ENCODE results near the gene IZUMO1. TPM values are rescaled to one million over a fixed set of nuclear protein-coding genes. Genes with fewer than 3 reads are reported as not detected.
A peak's percentile ranks its signal among the peaks of the same experiment; 100 is the strongest.

The IZUMO1 gene
- 1 to 10 TPM in 1 of 2 donors, not detected in 1; 6.4 TPM for total RNA-seq

GRCh38 chr19:48746738-48747575 is at the start of gene IZUMO1:
Gene IZUMO1 (minus strand): TSS chr19:48746909. CDS start chr19:48745859, 1,050 bp downstream.
- intact Hi-C loops (cut with DNase I) = no loop called here
- no peak for DNase-seq (ENCODE audit: low spot score)

GRCh38 chr19:48795685-48796070 is 49.0 kb upstream of the IZUMO1 start:
- Histone ChIP-seq H3K27me3 (replicated peaks; ENCODE audit: insufficient read depth) (no peaks in the 10 kb centered on the region), H3K9me3 (no peaks in the 10 kb centered on the region), H3K4me3 (no peak overlapping the region), H3K27ac (peak overlapping the region; percentile 80 to 83), H3K36me3 (no peaks in the 10 kb centered on the region), H3K4me1 (replicated peaks) (no peaks in the 10 kb centered on the region)
- TF ChIP-seq POLR2AphosphoS5 (IDR thresholded peaks at IDR 0.05) = no peak
- no peak for TF ChIP-seq CTCF (IDR thresholded peaks at IDR 0.05)
- DNase-seq (ENCODE audit: low spot score) = no peak
- intact Hi-C loops (cut with DNase I) = loop anchor here (1.0 to 5.0 kb wide), 3 partner anchors 15 to 177 kb away; partner anchors contain the start of gene BCAT2
- 50% methylated on average over 2 of the region's 2 CpGs for WGBS

More at GRCh38 chr19:48746738-48747575, at the start of gene IZUMO1:
- Histone ChIP-seq H3K9me3 (no peaks in the 10 kb centered on the region), H3K36me3 (no peaks in the 10 kb centered on the region), H3K4me3 (no peak within 1 kb of the TSS), H3K4me1 (replicated peaks) (no peaks in the 10 kb centered on the region), H3K27me3 (replicated peaks; ENCODE audit: insufficient read depth) (no peaks in the 10 kb centered on the region), H3K27ac (peak within 1 kb of the TSS in 1 of 2 donors; percentile 38)
- WGBS = 40% methylated on average over 31 of the region's 31 CpGs
- TF ChIP-seq POLR2AphosphoS5 (IDR thresholded peaks at IDR 0.05) (no peak), CTCF (IDR thresholded peaks at IDR 0.05) (no peak)

GRCh38 chr19:48795055-48795684 is 48.5 kb upstream of the IZUMO1 start:
- no peaks in the 10 kb centered on the region for H3K9me3 ChIP-seq
- H3K36me3 ChIP-seq = no peaks in the 10 kb centered on the region
- WGBS = 2% methylated on average over 38 of the region's 38 CpGs
- peak; percentile 92 for DNase-seq (ENCODE audit: low spot score)
- H3K27me3 ChIP-seq (replicated peaks; ENCODE audit: insufficient read depth) = no peaks in the 10 kb centered on the region
- H3K27ac ChIP-seq = peak overlapping the region; percentile 80 to 83
- TF ChIP-seq CTCF (IDR thresholded peaks at IDR 0.05) (peak; percentile 96 to 100 (median 99)), POLR2A (IDR thresholded peaks at IDR 0.05) (peak; percentile 8), POLR2AphosphoS5 (IDR thresholded peaks at IDR 0.05) (peak; percentile 90)
- intact Hi-C loops (cut with DNase I) = loop anchor here (1.0 to 5.0 kb wide), 3 partner anchors 16 to 177 kb away; partner anchors contain the start of gene BCAT2
- H3K4me1 ChIP-seq (replicated peaks) = no peaks in the 10 kb centered on the region
- peak overlapping the region; percentile 19 to 38 for H3K4me3 ChIP-seq

GRCh38 chr19:48794291-48794690 is 47.6 kb upstream of the IZUMO1 start:
- TF ChIP-seq CTCF (IDR thresholded peaks at IDR 0.05) = no peak
- no peak for TF ChIP-seq POLR2AphosphoS5 (IDR thresholded peaks at IDR 0.05)
- no peak for TF ChIP-seq POLR2A (IDR thresholded peaks at IDR 0.05)
- no peak for DNase-seq (ENCODE audit: low spot score)
- Histone ChIP-seq H3K27ac (peak overlapping the region; percentile 80 to 83), H3K27me3 (replicated peaks; ENCODE audit: insufficient read depth) (no peaks in the 10 kb centered on the region), H3K36me3 (no peaks in the 10 kb centered on the region), H3K4me3 (no peak overlapping the region), H3K9me3 (no peaks in the 10 kb centered on the region), H3K4me1 (replicated peaks) (no peaks in the 10 kb centered on the region)
- 92% methylated on average over 6 of the region's 6 CpGs for WGBS
- intact Hi-C loops (cut with DNase I) = loop anchor here (2.0 kb wide), 1 partner anchor 17 kb away; the partner anchor contains the start of gene BCAT2
